Right hindlimb (tissue), 1 donor: ENCODE data around the gene MTOR.
A peak's percentile ranks its signal among the peaks of the same experiment; 100 is the strongest.
"Not testable (repeated sequence)": the region's sequence is repeated elsewhere in the genome, so short reads cannot be mapped to it uniquely, and the experiment has no call there.

ENCODE experiments used
- DNase-seq: peaks from one replicate; pipeline ENCODE4 v3.0.0-alpha.2; 2018

Gene MTOR

DNA sequence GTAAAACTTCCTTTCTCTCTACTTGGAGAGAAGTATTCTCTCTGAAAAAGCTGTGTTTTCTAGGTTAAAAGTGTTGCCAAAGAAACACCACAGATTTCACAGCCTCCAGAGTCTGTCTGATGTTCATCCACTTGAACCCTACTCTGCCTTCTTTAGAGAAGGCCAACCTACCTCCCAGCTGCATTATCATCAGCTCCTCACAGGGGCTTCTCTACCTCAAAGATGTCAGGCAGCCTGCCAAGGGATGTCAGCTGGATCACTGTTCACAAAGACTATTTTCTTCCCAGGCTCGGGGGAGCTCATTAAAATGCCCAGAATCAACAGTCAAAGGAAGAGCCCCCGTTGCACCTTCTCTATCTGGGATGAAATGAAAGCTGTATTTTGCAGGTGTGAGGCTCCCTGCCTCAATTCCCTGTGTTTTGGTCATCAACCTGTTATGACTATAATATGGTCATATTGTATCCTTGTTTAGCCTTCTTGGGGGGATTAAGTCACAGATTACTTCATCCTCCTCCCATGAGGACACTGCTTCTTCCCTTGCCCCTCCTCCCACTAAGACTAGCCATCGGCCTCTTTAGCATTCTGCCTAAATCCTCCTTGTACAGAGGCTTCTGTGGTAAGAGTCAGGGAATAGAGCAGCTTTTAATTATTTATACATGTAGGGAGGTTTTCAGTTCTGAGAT lies 47.5 kb downstream of the MTOR start:
- peak; percentile 50 for DNase-seq

DNA sequence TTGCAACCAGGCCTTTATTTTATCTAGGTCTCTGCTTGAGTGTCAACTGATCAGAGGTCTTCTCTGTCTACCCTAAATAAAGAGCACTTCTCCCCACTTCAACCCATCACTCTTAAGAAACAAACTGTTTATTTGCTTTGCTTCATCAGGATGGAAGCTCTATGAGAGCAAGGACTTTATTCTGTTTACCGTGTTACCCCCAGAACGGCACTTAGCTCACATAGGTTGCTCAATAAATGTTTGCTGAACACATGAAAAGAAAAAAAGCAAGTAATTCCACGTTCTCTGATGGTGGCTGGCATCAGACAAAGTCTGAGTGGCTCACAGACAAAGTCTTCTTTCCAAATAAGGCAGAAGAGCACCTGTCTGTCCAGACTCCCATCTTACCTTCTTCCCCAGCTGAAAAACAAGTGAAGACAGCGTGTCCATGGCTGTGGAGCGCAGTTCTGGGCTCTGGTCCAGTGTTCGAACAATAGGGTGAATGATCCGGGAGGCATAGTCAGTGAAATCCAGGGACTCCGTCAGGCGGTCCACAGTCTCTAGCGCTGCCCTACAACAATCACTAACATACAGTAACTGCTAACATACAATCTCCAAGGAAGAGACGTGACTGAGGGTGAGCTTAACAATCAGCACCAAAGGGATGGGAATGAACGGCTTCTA lies 50.3 kb downstream of the MTOR start:
- DNase-seq = no peak

DNA sequence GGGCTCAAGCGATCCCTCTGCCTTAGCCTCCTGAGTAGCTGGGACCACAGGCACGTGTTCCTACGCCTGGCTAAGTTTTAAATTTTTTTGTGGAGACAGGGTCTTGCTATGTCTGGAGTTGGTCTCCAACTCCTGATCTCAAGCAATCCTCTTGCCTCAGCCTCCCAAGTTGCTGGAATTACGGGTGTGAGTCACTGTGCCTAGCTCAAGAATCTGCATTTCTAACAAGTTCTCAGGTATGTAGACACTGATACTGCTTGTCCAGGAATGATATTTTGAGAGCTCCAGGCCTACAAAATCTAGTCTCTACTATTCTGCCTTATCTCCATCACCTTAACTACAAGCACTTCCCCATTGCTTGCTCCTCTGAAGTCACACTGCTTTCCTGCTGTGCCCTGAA lies 50.9 kb downstream of the MTOR start:
- DNase-seq = no peak

DNA sequence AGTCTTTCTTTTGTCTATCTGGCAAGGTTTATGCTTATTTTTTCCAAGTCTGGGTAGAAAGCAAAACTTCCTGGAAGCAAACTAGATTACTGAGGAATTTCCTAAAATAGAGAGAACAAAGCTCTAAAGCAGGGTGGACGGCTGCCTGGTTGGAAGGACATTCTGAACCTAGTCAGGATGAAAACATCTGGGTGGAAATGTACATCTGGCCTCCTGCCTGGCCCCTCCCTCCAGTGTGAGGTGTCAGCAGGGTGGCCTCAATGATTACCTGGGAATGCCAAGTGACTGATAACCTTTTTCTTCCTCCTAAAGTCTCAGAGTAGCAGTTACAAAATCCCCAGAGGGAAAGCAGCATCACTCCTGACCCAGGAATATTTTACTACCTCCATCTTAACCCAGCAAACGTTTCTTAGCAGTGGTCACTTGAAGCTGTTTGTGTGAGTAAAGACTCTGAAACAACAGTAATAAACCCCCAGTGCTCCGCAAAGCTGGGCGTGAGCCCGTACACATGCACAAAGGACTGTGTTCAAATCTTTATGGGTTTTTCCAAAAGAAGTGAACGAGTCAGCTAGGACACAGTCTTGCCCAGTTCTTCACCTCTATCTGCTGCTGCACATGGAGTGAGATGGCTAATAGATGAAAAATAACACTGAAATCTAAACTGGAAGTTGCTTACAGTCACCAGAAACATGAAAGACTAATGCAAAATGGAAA lies 54.3 kb downstream of the MTOR start:
- DNase-seq = no peak

DNA sequence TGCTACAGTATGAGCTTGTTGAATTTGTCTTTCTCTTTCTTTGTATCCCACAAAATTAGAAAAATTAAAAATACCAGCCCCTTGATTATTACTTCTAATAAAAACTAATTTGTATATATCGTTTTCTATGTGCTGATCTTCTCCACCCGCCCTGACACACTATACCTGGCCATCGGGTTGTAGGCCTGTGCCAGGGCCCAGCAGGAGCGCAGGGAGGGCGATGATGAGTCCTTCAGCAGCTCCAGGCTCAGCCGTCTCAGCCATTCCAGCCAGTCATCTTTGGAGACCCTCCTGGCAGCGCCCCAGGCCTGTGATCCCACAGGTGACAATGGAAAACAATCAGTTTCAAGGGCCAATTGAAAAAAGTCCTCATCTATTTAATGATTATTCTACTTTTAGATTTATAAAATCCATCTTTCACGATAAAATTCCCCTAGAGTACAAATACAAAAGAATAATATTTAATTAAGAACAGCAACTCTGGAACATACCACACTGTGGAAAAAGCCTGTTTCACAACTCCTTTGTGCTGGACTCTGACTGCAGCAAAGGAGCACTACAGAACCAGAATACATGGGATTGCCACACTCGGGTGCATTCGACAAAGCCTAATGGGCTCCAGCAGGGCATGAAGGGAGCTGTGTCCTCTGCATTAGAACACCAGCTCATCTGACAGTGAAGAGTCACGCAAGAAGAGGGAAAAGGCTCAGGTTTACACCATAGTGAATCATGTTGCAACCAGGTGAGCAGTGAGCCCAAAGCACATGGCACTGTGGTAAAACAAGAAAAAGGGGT lies 57.8 kb downstream of the MTOR start:
- DNase-seq = no peak

DNA sequence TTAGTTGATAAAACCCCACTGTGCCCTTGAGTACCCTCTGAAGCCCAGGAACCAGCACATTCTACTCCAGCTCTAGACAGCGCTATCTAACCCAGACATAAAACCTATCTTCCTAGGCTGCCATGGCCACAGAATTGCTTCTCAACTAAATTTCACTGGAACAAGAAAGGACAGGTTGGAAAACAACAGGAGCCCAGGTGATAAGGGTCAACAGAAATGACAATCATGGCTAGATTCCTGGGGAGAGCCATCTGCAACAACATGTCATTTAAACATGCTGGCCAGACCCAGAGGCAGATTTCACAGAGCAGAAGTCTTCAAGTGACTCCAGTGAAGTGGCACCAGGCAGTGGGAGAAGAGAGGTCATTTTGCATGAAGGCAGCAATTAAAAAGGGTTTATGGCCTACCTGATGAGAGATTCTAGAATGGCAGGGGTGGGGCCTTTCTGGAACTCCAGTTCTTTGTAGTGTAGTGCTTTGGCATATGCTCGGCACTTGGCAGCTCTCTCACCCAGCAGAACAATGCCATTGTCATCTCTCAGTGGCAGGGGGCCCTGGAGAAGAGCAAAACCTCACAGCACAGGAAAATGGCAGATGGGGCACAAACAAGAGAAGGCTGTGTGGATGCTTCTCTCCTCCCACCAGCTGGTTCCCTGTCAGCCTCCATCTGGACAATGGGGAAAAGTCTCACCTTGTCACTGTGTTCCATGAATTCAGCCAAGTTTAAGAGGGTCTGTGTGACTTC lies 63.3 kb downstream of the MTOR start:
- DNase-seq = no peak

DNA sequence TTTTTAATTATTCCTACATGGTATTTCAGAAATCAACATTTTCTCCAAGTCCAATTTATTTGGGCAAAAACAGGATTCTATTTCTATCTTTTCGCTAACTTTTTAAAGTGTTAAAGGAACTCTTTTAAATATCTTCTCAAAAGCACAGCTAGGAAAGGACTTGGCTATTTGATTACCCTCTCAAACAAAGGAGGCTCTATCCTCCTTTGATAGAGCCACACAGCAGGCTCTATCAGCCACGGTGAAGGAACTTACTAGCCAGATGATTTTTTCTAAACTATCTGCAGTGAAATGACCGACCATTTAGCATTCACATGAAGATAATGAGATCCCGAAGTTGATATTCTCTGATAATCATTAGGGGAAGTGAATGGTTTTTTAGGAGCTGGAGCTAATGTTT lies 64.1 kb downstream of the MTOR start:
- DNase-seq = no peak

DNA sequence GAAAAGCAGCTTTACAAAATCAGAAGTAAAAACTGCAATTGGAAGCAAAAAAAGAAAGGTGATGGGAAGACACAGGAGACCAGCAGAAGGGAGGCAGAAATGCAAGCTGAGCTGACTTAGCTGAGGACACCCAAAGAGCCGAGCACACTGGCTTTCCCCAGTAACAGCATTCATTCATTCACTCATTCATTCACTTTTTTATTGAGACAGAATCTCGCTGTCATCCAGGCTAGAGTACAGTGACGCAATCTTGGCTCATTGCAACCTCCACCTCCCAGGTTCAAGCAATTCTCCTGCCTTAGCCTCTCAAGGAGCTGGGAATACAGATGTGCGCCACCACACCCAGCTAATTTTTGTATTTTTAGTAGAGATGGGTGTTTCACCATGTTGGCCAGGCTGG lies 65.0 kb downstream of the MTOR start:
- no peak for DNase-seq

DNA sequence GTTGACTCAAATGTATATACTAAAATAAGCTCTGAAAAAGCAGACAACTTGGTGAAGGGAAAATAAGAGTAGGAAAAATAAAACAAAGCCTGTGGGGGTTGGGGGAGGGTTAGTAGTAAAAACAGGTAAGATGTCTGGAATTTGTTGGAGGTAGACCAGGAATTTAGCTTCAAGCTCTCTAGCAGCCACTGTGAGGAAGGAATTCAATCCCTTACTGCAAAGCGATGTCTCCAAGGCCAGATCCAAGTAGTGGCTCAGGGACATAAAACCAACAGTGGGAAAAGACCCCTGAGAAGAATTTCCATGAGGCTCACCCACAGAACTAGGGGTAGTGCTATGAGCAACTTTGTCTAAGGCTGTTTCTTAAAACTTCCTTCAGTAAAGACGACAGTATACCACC lies 65.4 kb downstream of the MTOR start:
- no peak for DNase-seq

DNA sequence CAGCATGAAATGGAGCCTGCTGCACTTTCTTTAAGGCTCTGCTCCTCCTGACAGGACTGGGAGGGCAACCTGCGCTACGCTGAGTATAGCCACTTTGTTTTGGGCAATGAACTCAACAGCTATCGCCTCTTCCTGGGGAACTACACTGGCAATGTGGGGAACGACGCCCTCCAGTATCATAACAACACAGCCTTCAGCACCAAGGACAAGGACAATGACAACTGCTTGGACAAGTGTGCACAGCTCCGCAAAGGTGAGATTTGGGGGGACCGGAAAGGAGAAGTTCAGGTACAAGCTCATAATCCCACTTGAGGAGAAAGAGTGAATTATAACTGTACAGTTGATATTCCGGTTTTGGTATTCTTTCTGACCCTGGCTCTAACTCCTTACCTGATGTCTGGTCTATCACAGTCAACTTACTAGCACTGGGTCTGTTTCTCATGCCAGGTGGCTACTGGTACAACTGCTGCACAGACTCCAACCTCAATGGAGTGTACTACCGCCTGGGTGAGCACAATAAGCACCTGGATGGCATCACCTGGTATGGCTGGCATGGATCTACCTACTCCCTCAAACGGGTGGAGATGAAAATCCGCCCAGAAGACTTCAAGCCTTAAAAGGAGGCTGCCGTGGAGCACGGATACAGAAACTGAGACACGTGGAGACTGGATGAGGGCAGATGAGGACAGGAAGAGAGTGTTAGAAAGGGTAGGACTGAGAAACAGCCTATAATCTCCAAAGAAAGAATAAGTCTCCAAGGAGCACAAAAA lies 67.8 kb downstream of the MTOR start:
- no peak for DNase-seq

DNA sequence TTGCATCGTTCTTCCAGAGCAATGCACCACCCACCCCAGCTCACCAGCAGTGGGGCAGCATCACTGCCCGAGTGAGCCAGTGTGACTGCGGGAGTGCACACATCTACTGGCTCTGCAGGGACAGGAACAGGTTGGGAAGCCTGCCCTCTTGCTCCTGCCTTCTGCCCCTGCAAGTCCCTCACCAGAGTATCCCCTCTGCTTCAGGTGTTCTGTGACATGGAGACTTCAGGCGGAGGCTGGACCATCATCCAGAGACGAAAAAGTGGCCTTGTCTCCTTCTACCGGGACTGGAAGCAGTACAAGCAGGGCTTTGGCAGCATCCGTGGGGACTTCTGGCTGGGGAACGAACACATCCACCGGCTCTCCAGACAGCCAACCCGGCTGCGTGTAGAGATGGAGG lies 69.0 kb downstream of the MTOR start:
- DNase-seq = no peak

DNA sequence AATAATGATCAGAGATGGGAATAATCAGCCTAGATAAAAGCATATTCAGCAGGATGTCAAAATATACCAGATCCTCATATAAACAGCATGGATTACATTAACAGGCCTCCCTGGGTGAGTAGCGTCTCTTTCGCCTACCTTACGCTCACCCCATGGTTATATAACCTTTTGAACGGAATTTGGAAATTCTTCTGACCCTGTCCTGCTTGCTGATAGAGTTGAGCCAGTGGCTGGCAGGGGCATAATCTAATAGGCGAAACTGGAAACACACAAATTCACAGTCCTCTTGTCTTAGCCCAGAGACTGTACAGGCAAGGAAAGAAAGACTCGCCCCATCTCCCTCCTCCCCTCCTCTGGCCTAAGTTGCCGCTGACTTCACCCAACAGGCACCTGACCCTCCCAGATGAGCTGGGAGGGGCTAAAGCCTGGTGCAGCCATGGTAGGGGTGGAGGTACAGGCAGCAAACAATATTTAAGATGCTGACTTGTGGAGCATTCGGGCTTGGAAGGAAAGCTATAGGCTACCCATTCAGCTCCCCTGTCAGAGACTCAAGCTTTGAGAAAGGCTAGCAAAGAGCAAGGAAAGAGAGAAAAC lies 73.4 kb downstream of the MTOR start, which contains the start of gene ANGPTL7:
Gene ANGPTL7 (plus strand): TSS at position 498 of the 594 bp plus-strand sequence. CDS start 225 bp downstream, outside the sequence.
- no peak for DNase-seq

DNA sequence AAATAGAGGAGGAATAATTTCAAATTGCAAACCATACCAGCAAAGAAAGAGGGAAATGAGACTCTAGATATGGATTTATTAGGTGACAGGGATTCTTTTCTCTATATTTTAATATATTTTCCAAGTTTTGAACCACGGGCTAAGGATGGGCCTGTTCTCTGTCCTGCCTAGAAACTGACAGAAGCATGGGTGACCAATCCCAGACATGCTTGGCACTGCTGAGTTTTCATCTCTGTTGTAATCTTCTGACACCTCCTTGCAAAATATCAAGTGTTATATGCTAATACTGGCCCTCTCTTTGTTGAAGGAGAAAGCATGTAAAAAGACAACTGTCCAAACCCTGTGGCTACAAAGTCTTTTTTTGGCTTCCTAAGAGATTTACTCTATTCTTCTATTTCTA lies 74.0 kb downstream of the MTOR start:
- DNase-seq = no peak

DNA sequence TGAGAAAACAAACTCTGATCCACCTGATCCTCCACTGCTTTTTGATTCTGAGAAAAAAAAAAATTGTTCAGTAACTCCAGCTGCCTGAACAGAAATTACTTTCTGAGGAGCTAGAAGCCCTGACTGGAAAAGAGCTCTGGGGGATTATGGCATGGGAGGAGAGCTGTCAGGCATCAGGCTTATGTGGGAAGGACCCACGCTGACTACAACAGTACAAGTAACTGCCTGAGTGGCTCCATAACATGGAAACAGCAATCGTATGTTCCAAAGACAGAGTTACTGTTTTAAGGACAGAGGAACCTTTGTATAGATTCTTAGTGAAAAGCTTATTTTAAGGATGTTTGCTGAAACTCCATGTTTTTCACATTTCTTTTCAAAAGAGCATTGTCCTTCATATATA lies 74.4 kb downstream of the MTOR start:
- DNase-seq = no peak

DNA sequence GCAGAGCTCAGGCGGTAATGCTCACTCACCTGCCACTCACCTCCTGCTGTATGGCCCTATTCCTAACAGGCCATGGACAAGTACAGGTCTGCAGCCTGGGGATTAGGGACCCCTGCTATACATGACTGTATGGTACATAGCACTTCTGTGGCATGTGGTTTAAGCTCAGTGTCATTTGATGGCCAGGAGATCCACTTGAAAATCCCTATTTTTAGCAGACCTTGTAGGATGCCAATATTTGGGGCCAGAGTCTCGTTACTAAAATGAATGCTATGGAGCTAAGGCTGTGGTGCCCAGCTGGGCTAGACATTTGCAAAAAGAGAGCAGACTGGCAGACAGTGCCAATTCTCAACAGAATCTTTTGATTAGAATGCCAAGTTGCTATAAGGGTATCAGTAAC lies 74.9 kb downstream of the MTOR start:
- DNase-seq = no peak

DNA sequence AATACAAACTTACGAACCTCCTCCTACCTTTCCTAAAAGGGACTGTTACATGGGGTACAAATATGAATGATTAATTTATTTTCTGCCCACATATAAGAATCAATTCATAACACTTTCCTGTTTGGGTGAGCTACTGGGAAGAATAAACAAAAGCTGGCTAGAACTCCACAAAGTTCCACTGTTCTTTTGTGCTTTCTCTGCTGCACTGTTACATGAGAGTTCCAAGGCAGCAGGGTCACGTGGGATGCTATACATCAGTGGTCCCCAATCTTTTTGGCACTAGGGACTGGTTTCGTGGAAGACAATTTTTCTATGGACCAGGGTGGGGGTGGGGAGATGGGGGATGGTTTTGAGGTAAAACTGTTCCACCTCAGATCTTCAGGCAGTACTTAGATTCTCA lies 75.4 kb downstream of the MTOR start:
- DNase-seq = no peak

DNA sequence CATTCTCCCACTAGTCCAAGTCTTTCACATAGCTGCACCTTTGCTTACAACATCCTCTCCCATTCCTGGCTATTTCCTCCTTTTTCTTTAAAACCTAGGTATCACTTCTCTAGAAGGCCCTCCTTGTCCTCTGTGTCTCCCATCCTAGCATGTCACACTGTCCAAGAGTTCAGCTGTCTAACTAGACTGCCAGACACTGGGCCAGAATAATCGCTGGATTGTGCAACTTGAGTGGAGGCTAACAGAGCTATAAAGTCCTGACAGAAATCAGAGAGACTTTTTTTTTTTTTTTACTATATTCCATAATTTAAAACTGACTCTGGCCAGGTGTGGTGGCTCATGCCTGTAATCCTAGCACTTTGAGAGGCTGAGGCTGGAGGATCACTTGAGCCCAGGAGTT lies 77.4 kb downstream of the MTOR start:
- DNase-seq = no peak

DNA sequence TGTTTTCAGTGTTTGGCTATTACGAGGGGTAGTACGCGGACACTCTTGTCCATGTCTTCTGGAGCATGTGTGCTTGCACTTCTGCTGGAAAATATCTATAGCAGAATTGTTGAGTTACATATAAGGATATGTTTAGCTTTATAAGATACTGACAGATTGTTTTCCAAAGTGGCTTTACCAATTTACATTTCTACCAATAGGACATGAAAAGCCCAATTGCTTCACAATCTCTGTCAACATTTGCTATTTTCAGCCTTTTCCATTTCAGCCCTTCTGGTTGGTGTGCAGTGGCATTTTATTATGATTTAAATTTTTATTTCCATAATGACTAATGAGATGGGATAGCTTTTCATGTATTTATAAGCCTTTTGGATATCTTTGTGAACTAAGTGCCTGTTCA lies 79.5 kb downstream of the MTOR start:
- no peak for DNase-seq

DNA sequence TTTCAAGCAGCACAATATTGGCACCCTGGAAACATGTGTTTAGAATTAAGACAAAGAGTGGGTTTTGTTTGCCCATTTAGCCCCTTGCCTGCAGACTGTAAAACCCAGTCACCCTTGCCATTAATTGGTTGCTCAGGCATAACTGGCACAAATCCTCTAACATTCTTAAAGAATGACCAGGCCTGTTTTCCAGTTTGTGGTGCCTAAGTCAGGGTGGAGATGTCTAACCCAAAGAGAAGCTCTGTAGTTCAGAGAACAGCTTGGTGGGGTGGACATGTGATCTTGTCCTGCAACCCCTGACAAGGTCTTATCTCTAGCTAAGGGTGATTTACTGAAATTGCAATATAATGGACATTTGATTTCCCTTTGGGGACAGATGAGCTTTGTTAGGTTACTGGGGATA lies 82.0 kb downstream of the MTOR start:
- no peak for DNase-seq

DNA sequence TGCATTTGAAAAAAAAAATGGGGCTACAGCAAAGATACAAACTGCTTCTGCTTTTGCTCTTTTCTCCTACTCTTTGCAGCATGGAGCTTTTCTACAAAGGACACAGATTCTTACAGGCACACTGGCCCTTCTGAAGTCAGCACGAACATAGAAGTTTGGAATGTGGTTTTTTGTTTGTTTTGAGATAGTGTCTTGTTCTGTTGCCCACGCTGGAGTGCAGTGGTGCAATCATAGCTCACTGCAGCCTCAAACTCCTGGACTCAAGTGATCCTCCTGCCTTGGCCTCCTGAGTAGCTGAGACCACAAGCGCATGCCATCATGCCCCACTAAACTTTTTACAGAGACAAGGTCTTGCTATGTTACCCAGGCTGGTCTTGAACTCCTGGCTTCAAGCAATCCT lies 82.6 kb downstream of the MTOR start:
- DNase-seq = not testable (repeated sequence)

DNA sequence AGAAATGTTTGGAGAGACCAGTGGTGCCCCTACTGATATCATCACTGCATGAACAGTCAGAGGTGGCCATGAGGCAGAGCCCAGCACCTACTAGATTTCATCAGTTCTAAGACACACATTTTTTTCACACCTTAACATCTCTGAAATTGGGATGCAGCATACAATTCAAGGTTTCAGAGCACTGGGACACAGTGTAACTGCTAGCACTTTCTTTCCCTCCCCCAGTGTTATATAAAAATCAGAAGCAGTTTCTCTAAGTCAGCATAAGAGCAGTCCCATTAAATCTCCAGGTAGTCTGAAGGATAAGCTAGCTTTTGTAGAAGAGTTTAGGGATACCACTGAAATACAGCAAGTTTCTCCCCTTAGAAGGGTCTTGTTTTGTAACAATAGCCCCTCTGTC lies 83.2 kb downstream of the MTOR start:
- DNase-seq = no peak
